ENCODE results near the gene LILRA6.
"Not testable (repeated sequence)": the region's sequence is repeated elsewhere in the genome, so short reads cannot be mapped to it uniquely, and the experiment has no call there.

Gene LILRA6

DNA sequence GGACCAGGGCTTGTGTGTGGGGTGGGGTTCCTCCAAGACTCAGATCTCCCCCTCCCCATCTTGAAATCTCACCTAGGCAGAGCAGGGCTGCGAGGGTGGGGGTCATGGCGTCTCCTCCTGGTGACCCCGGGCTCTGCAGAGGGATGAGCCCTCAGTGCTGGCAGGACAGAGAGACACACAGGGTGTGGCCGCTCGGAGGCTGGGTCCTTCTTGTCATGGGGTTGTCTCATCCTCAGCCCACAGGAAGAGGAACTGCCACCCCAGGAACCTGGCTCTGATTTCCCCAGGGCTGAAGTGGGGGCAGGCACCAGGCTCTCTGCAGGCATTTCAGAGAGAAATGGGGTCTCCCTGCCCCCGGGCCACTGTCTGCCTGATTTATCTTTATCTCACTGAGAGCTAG, at the start of gene LILRA6:
LILRA6 (minus strand) TSS at position 145 of the 400 bp plus-strand sequence.
- DNase-seq, result not testable (repeated sequence)

GRCh38 chr19:54289160-54289559, 46.6 kb upstream of the LILRA6 start:
- DNase-seq, result not testable (repeated sequence)

DNA sequence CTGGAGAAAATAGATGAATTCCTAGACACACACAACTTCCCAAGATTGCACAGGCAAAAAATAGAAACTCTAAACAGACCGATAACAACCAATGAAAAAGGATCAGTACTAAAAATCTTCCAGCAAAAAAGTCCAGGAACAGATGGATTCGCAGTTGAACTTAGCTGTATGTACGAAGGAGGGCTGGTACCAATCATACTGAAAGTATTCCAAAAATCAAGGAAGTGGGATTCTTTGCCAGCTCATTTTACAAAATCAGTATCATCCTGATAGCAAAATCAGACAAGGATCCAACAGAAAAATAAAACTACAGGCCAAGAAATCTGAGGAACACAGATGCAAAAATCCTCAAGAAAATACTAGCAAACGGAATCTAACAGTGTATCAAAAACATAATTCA, 44.9 kb upstream of the LILRA6 start:
- DNase-seq, result no peak

DNA sequence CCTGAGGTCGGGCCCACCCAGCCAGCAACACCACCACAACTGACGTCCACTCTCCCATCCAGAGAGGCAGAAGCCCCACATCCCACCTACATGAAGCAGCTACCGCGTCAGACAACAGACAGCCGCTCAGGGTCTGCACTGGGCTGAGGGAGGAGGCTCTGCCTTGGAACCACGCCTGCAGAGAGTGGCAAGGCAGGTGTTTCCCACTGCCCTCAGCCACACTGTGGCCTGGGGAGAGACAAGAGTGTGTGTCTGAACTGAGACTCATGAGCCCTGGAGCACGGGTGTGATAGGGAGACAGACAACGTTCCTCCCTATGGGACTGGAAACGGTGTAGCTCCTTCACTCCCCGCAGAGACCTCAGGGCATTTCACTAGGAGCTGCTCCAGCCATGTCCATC, 43.7 kb upstream of the LILRA6 start:
- not testable (repeated sequence) for DNase-seq

DNA sequence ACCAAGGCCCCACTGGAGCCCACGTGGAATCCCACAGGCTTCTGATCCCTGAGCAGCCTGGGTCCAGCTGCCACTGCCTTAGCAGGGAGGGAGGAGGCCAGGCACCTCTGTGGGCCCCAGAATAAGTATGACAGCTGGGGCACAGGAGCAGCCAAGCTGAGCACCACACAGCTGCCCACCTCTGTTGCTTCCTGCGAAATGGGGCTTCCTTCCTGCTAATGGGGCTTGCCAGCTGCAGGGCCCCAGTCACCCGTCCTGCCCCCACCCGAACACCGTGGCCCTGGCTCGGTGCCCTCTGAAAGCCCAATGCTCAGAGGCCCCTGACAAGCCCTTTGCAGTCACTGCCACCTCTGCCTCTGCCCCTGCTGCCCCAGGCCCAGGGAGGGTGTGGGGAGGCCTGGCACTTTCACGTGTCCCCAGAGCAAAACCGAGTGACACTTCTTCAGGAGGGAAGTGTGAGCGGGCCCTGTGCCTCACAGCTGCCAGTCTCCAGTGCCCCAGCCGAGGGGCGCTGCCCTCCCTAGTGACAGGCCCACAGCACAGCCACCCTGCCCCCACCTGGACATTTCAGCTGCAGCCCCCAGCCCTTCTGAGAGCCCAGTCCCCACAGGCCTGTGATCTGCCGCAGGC, 43.0 kb upstream of the LILRA6 start:
- not testable (repeated sequence) for DNase-seq

DNA sequence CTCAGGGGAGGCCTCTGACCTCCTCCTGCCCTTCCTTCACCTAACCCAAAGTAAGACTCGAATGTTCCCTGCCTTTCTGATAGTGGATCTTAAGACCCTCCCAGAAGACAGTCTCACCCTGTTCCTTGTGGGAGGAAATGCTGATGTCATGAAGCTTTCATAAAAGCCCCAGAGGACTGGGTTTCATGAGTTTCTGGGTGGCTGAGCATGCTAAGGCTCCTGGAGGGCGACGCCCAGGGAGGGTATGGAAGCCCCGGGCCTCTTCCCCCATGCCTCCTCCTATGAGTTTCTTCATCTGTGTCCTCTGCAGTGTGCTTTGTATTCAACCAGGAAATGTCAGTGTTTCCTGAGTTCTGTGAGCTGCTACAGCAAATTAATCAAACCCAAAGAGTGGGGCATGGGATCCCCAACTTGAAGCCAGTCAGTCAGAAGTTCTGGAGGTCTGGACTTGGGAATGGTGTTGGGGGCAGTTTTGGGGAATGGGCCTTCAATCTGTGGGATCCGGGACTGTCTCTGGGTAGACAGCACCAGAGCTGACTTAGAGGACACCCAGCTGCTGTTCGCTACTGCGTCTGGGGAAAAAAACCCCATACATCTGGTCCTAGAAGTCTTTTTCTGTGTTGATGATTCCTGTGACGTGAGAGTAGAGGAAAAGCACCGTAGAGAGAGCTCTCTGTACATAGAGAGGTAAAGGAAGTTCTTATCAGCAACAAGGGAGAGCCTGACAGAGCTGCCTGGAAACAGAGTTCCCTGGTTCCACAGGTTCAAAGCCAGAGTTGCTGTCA, 40.3 kb upstream of the LILRA6 start:
- DNase-seq, result no peak

GRCh38 chr19:54281729-54282075, 39.1 kb upstream of the LILRA6 start:
- DNase-seq, result not testable (repeated sequence)

GRCh38 chr19:54281007-54281728, 38.6 kb upstream of the LILRA6 start, which contains the start of gene LILRB2:
Gene LILRB2 (minus strand): TSS chr19:54281110. CDS start chr19:54280496, 614 bp downstream.
- DNase-seq, result no peak

DNA sequence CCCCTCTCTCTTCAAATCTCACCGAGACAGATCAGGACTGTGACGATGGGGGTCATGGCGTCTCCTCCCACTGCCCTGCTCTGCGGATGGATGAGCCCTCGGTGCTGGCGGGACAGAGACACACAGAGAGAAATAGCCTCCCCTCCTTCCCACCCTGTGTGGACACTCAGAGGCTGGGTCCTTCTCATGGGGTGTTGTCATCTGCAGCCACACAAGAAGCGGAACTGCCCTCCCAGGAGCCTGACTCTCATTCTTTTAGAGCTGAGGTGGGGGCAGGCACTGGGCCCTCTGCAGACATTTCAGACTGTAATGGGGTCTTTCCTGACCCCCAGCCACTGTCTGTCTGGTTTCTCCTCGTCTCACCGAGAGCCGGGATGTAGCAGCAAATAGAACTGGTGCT, 37.9 kb upstream of the LILRA6 start:
- not testable (repeated sequence) for DNase-seq

GRCh38 chr19:54280025-54280424, 37.4 kb upstream of the LILRA6 start:
- not testable (repeated sequence) for DNase-seq

- no peak for DNase-seq
Observed at GRCh38 chr19:54279406-54279962, 36.9 kb upstream of the LILRA6 start.

GRCh38 chr19:54278571-54279195, 36.1 kb upstream of the LILRA6 start:
- not testable (repeated sequence) for DNase-seq

GRCh38 chr19:54278056-54278455, 35.5 kb upstream of the LILRA6 start:
- not testable (repeated sequence) for DNase-seq

GRCh38 chr19:54277111-54277615, 34.6 kb upstream of the LILRA6 start:
- not testable (repeated sequence) for DNase-seq

DNA sequence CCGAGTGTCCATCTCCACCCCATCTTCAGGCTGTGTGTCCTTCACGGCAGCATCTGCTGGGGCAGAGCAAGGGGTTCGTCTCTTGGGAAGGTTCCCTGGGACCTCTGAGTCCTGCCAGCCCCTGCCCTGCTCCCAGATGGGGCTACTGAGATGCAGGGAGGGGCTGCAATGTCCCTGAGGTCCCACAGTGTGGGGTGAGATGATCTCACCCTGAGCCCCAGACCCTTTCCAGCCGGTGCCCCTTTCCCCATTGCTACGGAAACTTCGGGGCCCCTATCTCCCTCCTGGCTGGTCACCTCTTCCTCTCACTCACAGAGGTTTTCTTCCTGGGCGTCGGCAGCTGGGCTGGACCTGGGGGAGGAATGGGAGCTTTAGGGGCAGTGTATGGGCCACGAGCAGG, 33.4 kb upstream of the LILRA6 start:
- DNase-seq, result no peak

GRCh38 chr19:54274516-54274915, 31.9 kb upstream of the LILRA6 start:
- not testable (repeated sequence) for DNase-seq

GRCh38 chr19:54273821-54274220, 31.2 kb upstream of the LILRA6 start:
- DNase-seq, result no peak

DNA sequence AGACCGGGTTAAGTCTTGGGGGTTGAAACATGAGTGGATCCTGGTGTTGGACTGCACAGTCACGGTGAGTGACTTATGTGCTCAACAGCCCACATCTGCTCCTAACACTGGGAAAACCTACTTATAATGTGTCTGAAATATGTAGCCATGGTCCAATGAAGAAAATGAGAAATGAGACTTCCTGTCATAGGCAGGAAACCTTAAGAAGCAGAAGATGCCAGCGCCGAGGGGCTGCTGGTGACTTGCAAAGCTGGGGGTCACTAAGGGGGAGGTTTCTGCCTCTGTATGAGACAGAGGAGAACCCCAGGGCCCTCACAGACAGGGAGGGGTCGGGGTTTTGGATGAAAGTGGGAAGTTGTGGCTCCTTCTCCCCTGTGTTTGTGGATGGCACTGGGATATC, 29.6 kb upstream of the LILRA6 start:
- not testable (repeated sequence) for DNase-seq

DNA sequence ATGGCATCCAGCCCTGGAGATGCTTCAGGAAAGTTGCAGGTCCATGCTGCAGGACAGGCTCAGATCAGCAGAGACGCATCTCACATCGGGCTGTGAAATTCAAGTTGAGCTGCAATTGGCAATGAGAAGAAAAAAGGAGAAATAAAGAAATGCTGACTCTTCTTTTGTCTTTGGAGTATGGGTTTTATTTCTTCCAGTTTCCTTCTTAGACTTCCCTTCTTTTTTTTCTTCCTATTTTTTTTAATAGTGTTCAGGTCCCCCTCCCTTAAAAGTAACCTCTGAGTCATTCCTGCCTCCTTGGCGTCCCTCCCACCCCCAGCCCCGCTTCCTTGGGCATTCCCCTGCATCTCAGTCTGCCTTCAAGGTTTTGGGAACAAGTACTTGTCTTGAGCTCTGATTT, 29.0 kb upstream of the LILRA6 start:
- DNase-seq, result not testable (repeated sequence)

- DNase-seq, result no peak
Observed at GRCh38 chr19:54271106-54271505, 28.5 kb upstream of the LILRA6 start.

DNA sequence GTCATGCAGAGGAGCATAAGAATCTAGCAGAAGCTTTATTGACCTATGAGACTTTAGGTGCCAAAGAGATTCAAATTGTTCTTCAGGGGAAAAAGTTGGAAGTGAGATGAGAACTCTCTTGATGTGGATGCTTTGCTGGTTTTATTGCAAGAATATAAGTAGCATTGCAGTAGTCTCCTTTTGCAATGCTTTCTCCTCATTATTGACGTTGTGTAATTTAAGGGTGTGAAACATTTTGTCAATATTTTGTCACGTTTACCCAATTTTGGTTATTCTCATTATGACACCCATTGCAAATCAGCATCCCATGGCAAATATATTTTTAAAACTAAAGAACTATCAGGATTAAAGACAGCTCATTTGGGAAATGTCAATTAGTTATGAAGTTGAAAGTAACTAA, 26.3 kb upstream of the LILRA6 start:
- no peak for DNase-seq

- DNase-seq, result peak; percentile 64
Observed at GRCh38 chr19:54266133-54266532, 23.5 kb upstream of the LILRA6 start.

GRCh38 chr19:54262470-54262869, 19.9 kb upstream of the LILRA6 start:
- DNase-seq, result no peak
